GM10266 (cell line): ENCODE results near the gene HLTF.

Experiments
- DNase-seq: peaks from one replicate; pipeline ENCODE4 v3.0.0; 2012; ENCODE audit errors: extremely low spot score
- TF ChIP-seq, protein P1 (sequence below): IDR thresholded peaks from 2 replicates; pipeline ENCODE4 v1.5.1; 2012; ENCODE audit warnings: mild to moderate bottlenecking, low read depth; ENCODE audit not compliant: control insufficient read depth, insufficient read depth; ENCODE audit errors: missing control alignments

HLTF gene

GRCh38 chr3:149020196-149020838, 66.0 kb downstream of the HLTF start:
- DNase-seq: no peak
- TF ChIP-seq, protein P1, sequence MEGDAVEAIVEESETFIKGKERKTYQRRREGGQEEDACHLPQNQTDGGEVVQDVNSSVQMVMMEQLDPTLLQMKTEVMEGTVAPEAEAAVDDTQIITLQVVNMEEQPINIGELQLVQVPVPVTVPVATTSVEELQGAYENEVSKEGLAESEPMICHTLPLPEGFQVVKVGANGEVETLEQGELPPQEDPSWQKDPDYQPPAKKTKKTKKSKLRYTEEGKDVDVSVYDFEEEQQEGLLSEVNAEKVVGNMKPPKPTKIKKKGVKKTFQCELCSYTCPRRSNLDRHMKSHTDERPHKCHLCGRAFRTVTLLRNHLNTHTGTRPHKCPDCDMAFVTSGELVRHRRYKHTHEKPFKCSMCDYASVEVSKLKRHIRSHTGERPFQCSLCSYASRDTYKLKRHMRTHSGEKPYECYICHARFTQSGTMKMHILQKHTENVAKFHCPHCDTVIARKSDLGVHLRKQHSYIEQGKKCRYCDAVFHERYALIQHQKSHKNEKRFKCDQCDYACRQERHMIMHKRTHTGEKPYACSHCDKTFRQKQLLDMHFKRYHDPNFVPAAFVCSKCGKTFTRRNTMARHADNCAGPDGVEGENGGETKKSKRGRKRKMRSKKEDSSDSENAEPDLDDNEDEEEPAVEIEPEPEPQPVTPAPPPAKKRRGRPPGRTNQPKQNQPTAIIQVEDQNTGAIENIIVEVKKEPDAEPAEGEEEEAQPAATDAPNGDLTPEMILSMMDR: no peak

- TF ChIP-seq, protein P1: no peak
- no peak for DNase-seq
Measured at GRCh38 chr3:149019580-149019979, 66.8 kb downstream of the HLTF start.

DNA sequence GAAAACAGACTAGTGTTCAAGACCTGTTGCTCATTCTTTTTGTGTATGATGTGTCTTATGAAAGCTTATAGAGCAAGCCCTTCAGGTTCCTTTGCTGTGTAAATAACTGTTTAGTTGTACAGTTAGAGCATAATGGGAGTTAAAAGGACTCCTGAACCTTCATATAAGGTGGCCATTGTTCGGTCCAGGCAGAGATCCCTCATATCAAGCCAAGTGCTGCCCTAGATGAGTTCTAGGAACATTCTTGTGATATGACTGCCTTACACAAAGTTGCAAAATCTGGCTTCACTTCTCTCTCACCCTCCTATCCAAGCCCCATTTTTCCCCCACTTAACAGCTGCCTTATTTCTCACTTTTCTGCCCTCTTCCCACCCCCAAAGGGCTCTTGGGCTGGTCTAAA, 68.1 kb downstream of the HLTF start:
- no peak for DNase-seq
- TF ChIP-seq, protein P1: no peak

- TF ChIP-seq, protein P1: no peak
- no peak for DNase-seq
Measured at GRCh38 chr3:149016669-149017541, 69.4 kb downstream of the HLTF start.

DNA sequence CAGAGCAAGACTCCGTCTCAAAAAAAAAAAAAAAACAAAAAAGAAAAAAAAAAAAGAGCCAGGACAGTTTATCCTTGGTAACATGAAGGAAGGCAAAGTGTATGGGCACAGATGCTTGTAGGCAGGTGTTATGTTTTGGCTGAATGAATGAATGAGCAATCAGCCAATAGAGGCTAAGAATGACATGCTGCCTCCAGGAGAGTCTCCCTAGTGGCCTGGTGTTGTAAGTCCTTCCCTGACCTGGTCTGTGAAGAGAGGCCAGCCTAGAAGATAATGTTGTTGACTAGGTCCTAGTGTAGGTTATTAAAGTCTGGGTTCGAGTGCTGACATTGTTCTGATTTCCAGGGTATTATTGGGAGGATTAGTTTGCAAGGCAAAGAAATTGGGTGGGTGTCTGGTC, 70.1 kb downstream of the HLTF start:
- no peak for DNase-seq
- TF ChIP-seq, protein P1: no peak

DNA sequence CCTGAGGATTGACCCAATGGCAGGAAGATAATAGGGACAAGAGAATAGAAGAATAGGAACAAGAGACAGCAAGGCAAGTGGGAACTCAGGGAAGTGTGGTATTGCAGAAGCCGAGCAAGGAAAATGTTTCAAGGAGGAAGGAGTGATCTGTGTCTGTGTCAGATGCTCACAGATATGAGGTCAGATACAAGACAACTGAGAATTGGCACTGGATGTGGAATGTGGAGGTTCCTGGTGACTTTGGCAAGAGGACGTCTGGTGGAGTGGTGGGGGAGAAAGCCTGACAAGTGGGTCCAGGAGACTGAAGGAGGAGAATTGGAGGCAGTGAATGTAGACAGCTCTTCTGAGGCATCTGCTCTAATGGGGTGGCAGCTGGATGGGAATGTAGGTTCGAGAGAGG, 70.9 kb downstream of the HLTF start:
- DNase-seq: no peak
- TF ChIP-seq, protein P1: no peak

DNA sequence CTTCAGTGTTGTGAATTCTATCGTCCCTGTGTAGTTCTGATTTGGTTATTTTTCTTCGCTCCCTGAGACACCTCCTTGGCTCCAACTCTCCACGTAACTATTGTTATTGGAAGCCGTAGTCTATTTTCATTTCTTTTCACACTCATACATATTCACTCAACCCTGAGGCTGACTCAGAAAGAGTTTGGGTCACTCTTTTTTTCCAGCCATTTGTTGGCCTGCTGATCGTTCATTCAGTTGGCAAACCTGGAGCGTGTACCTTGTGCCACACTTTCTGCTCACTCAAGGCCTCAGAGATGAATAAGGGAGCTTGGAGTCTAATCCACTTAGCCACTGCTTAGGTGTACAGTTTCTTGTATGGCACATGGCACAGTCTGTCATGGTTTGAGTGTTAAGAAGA, 72.6 kb downstream of the HLTF start:
- DNase-seq: no peak
- TF ChIP-seq, protein P1: no peak
